Suppressor macrophage treated with lipopolysaccharide for 4 hours (primary cell): Measurements from ENCODE around the gene ITPR2.
"Not testable (repeated sequence)": the region's sequence is repeated elsewhere in the genome, so short reads cannot be mapped to it uniquely, and the experiment has no call there.

Source experiments
- DNase-seq: peaks from one replicate; pipeline ENCODE4 v3.0.0-alpha.2; 2020

Gene ITPR2

DNA sequence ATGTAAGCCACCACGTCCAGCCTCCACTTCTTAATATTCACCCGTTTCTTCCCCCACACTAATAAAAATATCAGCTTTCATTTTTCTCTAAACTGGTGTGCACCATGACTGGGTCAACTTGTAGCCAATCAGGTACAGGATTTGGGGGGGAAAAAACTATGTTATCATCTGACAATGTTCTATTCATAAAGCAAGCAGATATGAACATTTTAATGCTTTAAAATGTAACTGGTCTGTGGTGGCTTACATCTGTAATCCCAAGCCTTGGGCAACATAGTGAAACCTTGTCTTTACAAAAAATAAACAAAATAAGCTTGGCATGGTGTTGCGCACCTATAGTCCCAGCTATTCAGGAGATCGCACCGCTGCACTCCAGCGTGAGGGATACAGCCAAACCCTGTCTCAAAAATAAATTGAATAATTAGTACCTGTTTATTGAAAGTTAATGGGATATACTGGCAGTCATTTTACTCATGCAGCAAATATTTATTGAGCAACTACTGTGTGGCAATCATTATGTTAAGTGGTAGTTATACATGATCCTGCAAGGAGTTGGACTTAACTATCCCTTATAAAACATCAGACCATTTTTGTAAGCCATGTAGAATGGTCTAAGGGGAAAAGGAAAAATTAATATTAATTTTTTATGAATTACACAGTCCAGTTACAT, 15.3 kb upstream of the ITPR2 start:
- DNase-seq = no peak

DNA sequence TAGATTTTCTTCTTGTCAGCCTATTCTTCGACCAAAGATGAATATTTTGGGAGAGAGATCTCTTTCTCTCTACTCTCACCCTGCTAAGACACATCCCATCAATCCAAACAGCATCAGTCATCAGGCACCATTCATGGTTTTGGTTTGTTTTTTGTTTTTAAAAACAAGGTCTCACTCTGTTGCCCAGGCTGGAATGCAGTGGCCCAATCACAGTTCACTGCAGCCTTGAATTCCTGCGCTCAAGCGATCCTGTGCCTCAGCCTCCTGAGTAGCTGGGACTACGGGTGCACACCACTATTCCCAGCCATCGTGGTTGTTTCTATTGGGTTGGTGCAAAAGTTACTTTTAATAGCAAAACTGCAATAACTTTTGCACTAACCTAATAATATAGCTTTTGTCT, 14.4 kb upstream of the ITPR2 start:
- DNase-seq = no peak

DNA sequence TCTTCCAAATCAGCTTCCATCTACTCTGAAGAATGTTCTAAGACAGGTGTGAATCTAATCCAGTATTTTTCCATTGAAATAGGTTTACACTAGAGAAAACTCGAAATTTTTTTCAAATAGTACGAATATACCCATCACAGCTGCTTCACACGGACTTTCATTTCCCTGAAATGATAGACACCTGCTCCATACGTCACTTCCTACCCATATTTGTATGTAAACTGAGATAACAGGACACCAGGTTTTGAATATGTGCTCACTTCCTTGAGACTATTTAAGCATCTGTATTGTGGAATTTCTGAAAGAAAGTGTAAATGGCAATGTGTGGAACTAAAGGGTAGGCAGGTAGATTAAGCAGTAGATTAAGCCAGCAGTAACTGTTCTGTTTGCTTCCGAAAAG, 13.4 kb upstream of the ITPR2 start:
- no peak for DNase-seq

- no peak for DNase-seq
Measured at GRCh38 chr12:26845984-26846383, 13.0 kb upstream of the ITPR2 start.

- peak; percentile 50 for DNase-seq
Measured at GRCh38 chr12:26845057-26845666, 12.2 kb upstream of the ITPR2 start.

GRCh38 chr12:26843311-26843710, 10.3 kb upstream of the ITPR2 start:
- no peak for DNase-seq

DNA sequence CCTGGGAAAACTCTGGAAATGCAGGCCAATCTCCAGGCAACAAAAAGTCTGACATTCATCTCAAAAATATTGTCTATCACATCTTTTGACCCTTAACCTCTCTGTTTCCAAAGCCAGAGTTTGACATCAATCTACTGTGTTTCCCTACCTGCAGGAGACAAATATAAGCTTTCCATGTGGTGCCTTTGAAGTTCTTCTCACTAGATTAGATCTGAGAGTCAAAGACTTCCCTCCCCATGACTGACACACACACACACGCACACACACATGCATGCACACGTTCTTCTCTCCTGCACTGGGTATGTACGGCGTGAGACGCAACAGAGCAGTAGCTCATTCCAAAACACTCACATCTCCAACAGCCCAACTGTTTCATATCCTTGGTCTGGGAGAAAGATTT, 8.1 kb upstream of the ITPR2 start:
- DNase-seq = no peak

GRCh38 chr12:26839512-26839911, 6.5 kb upstream of the ITPR2 start:
- peak; percentile 27 for DNase-seq

GRCh38 chr12:26838888-26839416, 6.0 kb upstream of the ITPR2 start:
- DNase-seq = no peak

DNA sequence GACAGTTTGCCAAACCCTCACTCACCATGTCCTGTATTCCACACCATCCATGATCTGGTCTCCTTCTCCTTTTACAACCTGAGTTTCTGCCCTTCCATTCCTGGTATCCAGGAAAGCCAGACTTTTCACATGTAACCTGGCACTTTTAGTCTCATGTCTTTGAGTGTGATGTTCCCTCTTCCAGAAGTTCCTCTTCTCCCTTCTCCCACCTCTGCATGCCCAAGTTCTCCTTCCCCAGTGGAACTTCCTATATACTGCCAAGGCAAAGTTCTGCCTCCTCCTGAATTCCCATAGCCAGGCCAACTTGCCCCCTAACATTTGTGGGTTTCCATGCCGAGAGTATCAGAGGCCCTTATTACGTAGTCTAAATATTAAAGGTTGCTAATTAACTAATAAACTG, 3.2 kb upstream of the ITPR2 start:
- DNase-seq = peak; percentile 9

GRCh38 chr12:26834503-26835060, 1.6 kb upstream of the ITPR2 start:
- not testable (repeated sequence) for DNase-seq

- peak; percentile 29 for DNase-seq
Measured at GRCh38 chr12:26833743-26834490, 923 bp upstream of the ITPR2 start.

GRCh38 chr12:26831951-26832821, 808 bp downstream of the ITPR2 start:
- peak; percentile 88 for DNase-seq

- peak; percentile 25 for DNase-seq
Measured at GRCh38 chr12:26830783-26831551, 2.0 kb downstream of the ITPR2 start.

- no peak for DNase-seq
Measured at GRCh38 chr12:26830363-26830762, 2.6 kb downstream of the ITPR2 start.

GRCh38 chr12:26828280-26829073, 4.5 kb downstream of the ITPR2 start:
- DNase-seq = no peak

DNA sequence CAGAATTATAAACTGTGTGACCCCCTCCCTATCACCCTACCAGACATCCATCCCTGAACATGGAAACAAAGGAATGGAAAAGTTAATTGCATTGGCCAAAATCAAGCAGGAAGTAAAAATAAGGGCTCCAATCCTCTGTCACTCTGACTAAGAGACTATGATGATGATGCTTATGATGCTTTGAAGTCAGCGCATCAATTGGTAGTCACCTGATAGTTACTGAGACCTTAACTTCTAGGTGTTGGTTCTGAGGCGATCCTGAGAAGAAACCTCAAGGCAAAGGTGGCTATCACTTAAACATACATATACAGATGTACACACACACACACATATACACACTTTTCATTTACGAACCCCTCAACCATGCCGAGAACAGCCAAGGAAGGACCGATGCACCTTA, 6.6 kb downstream of the ITPR2 start:
- no peak for DNase-seq

DNA sequence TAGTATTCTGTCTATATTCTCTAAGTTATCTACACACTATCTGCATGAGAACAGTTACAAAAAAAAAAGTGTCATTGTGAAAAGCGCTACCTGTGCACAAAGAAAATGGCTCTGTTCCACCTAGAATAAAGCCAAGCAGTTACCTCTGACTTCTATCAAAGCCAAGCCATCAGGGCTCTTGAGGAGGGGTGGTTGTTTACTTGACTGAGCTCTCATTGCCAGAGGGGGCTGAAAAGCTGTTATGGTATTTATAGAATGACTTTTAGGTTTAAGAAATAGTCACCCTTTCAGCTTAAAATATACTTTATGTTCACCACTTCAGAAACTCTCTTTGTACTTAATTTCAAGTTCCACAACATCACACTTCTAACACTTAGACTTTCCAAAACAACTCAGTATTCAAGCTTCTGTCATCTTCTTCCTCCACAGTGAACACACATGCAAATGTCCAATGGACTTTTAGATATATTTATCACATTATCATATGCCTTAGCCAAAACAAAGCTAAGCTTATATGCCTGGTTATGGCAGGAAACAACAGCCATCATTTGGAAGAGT, 7.5 kb downstream of the ITPR2 start:
- no peak for DNase-seq

DNA sequence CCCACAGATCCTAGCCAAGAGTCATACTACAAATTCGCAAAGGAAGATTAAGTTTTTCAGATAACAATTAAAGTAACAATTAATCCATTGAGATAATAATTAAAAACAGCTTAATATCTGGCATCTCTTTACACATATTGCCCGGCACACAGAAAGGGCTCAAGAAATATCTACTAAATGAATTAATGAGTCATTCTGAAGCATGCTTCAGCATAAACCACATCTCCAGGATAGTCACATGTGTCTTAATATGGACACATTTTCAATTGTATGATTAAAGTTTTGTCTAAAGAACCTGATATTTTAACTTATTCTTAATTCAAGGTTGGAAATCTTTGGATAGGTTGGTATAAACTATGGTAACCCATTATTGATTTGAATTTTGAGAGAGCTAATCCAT, 9.6 kb downstream of the ITPR2 start:
- peak; percentile 21 for DNase-seq

GRCh38 chr12:26822026-26822425, 11.0 kb downstream of the ITPR2 start:
- DNase-seq = no peak
